Right forelimb (tissue), 1 donor: Measurements from ENCODE around the gene TMEM178B.
A peak's percentile ranks its signal among the peaks of the same experiment; 100 is the strongest.

Experiments
- DNase-seq: peaks from one replicate; pipeline ENCODE4 v3.0.0-alpha.2; 2018

Gene TMEM178B

DNA sequence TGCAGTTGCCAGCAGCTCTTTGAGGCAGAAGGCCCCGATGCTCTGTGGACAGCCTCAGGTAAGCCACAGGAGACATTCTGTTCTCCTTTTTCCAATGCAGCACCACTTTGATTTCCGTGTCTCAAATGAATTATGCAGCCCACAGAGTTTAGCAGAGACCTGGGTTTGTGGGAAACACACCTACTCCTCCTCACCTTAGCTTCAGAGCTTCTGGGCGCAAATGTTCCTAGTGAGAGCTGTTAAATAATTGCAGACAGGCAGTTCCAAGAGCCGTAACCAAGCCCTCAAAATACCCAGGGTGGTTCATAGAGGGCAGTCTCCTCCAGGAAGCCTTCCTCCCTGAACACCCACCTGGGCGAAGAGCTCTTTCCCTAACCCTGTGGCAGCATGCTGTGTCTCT lies 408.1 kb downstream of the TMEM178B start:
- DNase-seq = no peak

DNA sequence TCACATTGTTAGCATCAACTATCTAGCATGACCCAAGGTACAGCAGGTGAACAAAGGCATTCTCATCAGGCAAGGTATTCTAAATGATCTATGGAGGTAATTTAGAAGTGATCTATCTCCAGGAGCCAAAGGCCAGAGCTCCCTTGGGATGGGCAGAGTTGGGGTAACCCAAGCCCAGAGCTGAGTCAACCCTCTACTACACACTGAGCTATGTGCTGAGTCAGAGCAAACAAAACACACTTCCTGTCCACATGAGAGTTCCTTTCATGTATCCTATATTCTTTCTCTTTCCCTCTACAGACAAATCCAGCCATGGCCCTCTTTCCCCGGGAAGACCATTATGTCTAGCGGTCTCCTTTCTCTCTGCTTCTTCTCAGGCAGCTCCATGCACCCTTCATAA lies 409.2 kb downstream of the TMEM178B start:
- no peak for DNase-seq

DNA sequence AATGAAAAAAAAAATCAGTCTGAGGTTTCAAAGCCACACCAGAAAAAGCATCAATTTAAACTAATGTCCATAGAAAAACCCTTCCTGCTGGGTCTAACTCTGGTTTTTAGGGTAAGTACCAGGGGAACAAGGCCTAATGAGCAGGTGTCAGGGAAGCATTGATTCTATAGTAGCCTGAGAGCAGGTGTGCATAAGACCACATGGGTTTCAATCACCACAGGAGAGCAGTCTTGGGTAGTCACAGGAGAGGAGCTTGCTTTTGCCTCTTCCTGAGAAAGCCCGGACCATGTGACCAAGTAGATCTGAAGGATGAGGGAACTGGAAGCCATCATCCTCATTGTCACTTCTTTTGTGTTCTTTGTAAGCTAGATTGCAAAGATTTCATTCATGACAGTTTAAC lies 411.0 kb downstream of the TMEM178B start:
- DNase-seq = no peak

DNA sequence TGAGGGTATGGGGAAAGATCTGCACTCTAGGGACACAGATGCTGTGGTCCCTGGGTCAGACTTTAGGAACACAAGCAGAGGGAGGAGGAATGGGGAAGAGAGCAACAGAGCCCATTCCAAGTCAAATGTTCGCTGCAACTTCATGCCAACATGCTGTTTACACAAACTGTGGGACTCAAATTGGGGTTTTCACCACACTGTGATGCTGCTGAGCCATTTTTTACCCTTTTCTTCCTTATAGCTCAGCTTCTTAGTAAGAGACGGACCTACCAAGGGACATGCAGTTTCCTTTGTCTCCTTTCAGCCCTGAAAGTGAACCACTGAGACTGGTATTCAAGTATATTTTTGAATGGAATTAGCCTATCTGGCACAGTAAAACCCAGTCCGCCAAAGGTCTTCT lies 413.1 kb downstream of the TMEM178B start:
- DNase-seq = no peak

DNA sequence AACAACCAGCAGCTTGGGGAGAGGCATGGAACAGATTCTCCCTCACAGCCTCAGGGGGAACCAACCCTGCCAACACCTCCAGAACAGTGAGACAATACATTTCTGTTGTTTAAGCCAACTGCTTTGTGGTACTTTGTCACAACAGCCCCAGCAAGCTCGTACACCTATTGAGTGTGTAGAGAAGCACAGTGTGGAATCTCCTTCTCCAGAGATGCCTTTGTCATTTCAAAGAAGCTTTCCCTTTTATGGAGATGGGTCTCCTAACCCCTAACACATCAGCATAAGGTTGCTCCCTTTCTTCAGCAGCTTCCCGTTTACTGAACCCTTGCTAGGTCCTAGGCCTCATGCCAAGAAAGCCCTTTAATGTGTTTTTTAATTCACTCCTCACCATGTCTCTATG lies 416.6 kb downstream of the TMEM178B start:
- no peak for DNase-seq

DNA sequence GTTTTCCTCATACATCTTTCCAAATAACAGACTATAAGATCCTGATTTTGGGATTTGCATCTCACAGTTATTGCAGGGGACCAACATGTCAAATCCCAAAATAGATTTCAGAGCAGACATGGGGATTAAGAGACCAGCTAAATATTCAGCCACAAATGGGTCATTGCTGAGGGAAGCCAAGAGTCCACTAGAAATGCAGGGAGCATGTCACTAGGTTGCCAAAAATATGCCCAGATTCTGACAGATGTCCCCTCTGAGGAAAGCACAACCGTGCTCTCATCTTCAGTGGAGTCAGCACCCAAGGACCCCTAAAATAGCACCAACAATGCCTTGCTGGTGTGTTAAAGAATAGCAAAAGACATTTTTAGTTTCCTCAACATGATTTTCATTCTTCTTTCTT lies 421.2 kb downstream of the TMEM178B start:
- no peak for DNase-seq

DNA sequence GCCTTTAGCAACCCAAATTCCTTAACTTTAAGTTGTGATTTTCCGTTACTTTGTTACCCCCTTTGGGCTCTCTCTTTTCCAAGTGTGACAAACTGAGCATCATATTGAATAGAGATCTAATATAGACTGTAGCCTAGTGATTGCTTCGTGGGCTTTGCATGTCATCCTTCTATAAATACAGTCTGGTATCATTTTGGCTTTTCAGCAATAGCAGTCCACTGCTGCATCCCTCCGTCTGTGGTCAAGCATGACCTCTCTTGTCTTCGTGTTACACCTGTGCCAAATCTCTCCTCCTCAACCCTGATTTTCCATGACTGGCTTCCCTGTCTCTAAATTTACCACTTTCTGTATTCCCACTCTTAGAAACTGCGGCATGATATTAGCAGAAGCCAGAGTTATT lies 423.5 kb downstream of the TMEM178B start:
- DNase-seq = no peak

DNA sequence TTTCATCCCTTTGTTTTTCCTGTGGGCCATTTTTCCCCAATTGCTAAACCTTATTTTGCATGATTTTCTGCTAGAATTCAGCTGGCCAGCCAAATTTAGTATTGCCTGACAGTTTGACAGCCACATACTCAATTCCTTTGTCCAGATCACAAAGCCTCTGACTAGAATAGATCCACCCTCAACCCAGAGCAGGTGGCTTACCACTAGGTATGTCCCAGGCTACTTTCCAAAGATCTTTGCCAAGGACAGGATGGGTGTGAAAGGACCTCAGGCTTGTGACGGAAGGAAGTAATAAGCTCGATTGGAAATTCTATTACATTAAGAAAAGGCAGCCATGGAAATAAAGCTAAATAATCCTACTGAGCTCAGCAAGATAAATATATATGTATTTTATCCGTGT lies 426.7 kb downstream of the TMEM178B start:
- DNase-seq = no peak

DNA sequence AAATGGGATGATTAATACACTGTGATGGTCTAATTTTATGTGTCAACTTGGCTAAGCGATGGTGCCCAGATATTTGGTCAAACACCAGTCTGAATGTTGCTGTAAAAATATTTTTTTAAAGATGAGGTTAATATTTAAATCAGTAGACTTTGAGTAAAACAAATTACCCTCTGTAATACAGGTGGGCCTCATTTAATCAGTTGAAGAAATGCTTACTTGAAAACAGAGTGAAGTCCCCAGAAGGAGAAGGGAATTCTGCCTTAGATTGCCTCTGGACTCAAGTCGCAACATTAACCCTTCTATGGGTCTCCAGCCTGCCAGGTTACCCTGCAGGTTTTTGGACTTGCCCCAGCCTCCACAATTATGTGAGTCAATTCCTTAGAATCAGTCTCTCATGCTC lies 427.6 kb downstream of the TMEM178B start:
- DNase-seq = no peak

DNA sequence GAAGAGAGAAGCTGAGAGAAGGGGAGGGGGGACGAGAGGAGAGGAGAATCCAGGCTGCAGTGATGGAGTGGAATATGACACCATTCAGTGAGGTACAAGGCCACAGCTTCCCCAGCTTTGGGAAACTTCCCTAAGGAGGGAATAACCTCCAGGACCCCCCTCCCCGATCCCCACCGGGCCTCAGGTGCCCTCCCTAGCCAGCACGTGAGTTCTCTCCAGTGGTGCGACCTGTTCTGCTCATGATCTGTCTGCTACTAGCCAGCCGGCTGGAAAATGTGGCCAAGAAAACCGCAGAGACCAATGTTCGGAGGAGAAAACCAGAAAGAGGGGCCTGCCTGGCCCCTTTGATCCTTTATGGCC lies 437.4 kb downstream of the TMEM178B start:
- no peak for DNase-seq

DNA sequence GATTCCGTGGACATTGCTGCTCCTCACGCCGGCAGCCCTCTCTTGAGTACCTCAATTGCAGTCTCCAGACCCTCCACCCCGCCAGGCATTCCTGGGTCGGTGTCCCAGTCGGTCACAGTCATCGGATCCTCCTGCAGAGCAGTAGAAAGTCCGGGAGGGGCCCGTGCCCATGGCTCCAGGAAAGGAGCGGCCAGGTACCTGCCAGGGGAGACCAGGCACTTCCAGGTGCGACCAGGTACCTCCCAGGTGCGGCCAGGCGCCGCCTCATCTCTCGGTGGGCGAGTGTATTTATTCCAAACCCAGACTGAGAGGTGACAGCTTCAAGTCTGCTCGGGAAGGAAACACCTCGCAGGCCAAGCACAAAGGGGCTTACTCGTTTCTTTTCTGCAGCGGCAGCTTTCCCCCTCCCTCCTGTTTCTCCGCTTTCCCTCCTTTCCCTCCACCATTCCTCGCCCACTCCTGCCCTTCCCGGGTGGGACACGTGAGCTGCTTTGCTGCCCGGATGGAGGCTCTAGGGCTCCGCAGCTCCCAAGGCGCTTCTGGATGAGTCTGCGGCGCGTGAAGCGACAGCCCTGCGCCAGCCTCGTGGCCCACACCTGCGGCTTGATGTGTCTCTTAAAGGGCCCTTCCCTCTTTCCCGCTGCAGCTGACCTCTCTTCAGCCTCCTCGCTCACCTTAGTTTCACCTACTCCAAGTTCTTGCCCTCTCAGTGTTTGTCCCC lies 438.0 kb downstream of the TMEM178B start:
- DNase-seq = peak; percentile 44

DNA sequence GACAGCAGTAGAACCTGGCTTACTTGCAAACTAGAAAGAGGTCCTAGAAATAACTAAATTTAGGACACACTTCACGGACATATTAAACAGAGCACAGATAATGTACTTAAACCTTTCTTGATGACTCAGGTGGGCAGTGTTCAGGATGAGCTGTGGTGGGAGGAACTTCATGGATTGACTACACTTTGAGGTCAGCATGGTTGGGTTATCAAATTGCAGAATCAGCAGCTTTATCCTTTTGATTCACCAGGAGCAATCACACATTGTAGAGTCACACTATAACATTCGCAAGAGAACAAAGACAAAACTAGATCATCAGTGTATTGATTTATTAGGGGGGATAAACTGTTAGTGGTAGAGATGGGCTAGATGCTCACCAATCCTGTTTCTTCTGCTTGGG lies 438.7 kb downstream of the TMEM178B start:
- DNase-seq = no peak

DNA sequence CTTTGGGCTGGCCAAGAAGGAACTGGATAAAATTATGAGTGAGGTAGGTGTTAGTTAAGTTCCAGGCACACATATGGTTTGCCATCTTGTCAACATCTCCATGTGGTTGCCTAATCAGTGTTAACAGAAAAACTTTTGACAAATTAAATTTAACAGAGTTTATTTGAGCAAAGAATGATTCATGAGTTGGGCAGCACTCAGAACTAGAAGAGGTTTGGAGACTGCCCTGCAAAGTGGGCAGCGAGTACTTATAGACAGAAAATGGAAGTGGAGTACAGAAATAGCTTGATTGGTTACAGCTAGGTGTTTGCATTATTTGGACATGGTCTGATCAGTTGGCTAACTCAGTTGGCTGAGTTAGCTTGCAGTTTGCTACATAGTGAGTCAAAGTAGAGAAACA lies 439.9 kb downstream of the TMEM178B start:
- DNase-seq = no peak

DNA sequence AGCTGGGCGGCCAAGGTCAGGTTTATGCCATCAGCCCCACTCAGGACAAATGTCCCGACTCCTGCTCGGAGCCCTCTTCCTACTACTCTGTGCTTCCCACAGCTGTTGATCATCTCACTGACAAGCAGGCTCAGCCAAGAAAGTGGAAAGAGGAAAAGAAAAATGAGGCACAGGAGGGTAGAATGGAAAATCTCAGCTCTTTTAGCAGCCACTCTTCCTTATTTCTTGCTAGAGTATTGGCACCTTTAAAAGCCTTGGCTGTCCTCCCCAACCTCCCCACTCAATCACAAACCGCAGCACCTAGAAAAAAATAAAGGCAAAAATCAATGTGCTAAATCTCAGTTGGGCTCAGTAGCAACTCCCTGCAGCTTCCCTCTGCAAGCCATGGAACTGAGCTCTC lies 442.1 kb downstream of the TMEM178B start:
- no peak for DNase-seq

DNA sequence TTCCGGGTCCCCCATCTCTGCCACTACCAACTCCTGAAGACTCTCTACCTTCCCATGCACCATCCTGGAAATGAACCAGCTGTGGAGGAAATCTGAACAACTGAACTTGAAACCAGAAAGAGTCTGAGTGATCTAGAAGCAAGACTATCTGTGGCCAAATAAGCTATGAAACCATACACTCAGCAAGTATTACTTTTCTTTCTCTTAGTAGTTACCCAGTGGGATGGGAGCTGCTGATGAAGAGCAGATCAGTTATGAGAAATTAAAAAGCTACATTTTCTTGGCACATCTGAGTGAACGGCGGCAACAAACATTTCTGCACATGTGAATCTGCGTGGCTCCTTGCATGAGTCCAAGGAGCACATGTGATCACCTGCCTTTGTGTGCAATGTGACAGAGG lies 445.8 kb downstream of the TMEM178B start:
- DNase-seq = no peak

DNA sequence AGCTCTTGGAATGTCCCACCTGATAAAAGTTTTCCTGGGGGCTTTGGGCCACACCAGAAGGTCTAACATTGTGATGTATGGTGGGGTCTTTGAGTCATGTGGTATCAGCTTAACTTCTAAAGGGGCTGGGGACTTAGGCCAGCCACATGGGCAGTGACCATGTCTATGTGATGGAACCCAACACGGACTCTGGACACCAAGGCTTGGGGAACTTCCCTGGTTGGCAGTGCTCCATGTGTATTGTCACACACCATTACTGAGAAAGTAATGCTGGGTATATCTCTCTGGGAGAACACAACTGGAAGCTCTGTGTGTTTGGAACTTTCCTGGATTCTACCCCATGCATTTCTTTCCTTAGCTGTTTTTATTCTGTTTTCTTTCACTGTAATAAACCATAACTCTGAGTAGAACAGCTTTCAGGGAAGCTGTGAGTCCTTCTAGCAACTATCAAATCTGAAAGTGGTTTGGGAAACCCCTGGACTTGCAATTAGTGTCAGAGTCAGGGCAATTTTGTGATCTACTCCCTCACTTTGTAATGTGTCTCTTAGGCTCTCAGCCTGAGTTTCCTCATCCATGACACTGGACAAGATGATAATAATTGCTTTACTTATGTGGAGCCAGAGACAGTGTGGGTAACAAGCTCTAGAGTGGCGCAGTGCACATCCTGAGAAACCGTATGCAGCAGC lies 448.9 kb downstream of the TMEM178B start:
- DNase-seq = no peak

DNA sequence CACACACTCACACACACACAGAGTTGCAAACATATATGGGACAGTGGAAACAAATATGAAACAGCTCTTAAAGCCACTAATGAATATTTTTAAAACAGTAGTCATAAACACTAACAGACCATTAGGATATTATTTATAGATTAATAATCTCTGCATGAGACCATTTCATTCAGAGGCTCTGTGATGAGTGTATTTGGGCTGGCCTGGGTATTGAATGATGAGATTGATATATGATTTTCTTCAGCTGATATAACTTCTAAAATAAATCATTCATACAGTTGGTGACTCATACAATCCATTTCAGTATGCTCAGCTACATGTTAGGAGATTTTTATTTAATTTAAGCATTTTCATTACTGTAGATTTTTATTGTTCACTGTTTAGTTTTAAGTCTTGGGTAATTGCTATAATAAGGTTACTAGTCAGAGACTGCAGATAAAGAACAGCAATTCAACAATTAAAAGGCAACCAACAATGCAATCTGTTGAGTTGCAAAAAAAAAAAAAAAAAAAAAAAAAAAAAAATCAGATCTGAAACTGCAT lies 452.2 kb downstream of the TMEM178B start:
- DNase-seq = no peak

DNA sequence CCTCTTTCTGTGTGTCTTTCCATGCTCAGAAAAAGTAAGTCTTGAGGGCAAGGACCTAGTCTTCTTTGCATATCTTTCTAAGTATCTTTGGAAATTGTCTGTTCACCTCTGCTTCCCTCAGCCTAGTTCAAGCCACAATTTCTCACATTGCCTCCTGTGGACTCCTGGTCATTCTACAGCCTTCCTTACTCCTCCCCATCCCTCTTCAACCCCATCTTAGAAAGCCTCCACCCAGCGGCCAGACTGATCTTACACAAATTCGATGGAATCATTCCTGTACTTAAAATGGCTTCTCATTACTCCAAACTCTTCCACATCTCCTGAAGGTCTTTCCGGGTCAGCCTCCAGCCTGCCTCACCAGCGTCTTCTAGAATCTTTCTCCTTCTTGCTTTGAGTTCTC lies 453.2 kb downstream of the TMEM178B start:
- DNase-seq = no peak

DNA sequence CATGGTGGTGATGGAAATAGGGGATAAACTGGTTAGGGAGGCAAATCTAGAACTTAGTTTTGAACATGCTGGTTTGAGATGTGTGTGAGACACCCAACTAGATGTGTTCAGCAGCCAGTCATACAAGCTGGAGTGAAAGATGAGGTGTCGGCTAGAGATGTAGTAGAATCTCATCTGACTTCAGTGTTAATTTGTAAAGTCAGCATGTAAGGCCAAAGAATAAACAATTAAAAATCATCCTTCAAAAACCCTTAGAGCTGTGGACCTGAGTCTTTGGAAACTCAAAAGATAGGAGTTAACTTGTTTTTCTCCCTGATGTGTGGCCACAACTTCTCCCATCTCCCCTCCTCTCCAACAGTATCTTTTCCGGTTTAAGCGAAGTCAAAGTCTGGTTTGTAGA lies 454.5 kb downstream of the TMEM178B start:
- no peak for DNase-seq
